D721Med (cell line): ENCODE measurements around the gene EPN2.

Source experiments
- DNase-seq: peaks from one replicate; pipeline ENCODE4 v3.0.0; 2011; ENCODE audit warnings: low spot score; ENCODE audit not compliant: insufficient read length
- FAIRE-seq: peaks from 2 replicates; lab custom pipeline; 2011; peaks lifted over from hg19 to GRCh38; lab: Jason Lieb, UNC
- CTCF ChIP-seq: IDR thresholded peaks from 2 replicates; pipeline ENCODE4 v1.5.1; 2012; ENCODE audit warnings: mild to moderate bottlenecking, control low read depth; ENCODE audit not compliant: insufficient read depth; ENCODE audit errors: missing control alignments

The EPN2 gene

GRCh38 chr17:19331134-19331533 is 94.0 kb downstream of the EPN2 start:
- DNase-seq (no peak), FAIRE-seq (no peak)
- TF ChIP-seq CTCF: no peak

- DNase-seq (no peak), FAIRE-seq (no peak)
- no peak for TF ChIP-seq CTCF
Observed at GRCh38 chr17:19331543-19332245, 94.5 kb downstream of the EPN2 start.

DNA sequence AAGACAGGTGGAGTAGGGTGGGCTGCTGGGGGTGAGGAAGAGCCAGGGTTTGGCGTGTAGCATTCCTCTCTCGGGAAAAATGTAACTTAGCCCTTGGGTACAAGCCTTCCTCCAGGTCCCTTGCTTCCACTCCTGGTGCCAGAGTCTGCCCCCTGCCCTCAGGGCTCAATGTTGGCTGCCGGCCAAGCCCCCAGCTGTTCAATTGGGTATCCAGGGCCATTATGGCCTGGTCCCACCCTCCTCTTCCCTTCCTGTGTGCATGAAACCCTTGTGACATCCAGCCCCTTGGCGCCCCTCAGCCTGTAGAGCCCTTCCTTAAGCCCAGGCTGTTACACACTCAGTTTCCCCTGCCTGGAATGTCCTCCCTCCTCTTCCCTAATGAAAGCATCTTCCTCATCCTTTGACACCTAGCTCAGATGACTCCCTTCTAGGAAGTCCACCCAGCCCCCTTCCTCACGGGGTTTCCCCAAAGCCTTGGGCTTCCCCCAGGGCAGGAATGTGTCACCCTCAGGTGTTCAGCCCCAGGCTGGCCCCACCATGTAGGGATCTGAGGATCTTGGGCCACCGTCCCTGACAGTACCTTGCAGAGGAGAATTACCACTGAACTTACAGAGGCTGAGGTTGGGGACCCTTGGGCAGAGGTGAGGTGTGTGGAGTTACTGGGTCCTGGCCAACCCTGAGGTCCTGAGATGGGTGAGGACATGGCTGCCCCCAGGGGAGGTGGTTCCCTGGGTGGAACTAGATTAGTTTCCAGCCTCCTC is 95.4 kb downstream of the EPN2 start:
- no peak for TF ChIP-seq CTCF
- DNase-seq (no peak), FAIRE-seq (no peak)

GRCh38 chr17:19333132-19333440 is 95.9 kb downstream of the EPN2 start:
- DNase-seq (no peak), FAIRE-seq (no peak)
- TF ChIP-seq CTCF: no peak

DNA sequence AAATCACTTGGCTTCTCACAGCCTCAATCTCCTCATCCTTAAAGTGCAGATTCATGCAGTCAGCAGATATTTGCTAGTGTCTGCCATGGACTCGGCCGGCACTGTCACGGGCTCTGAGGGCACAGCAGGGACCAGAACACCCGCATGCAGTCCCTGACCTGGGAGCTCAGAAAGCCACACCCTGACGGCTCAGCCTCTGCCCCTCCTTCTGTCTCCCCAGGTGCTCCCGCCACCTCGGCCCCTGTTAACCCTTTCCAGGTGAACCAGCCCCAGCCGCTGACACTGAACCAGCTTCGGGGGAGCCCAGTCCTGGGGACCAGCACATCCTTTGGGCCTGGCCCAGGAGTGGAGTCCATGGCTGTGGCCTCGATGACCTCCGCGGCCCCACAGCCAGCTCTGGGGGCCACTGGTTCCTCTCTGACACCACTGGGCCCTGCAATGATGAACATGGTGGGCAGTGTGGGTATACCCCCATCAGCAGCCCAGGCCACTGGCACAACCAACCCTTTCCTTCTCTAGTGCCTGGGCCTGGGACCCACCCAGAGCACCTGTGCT is 96.6 kb downstream of the EPN2 start:
- no peak for FAIRE-seq
- DNase-seq: no peak
- no peak for TF ChIP-seq CTCF

- TF ChIP-seq CTCF: no peak
- DNase-seq (no peak), FAIRE-seq (no peak)
Observed at GRCh38 chr17:19334331-19334730, 97.2 kb downstream of the EPN2 start.
